OCI-LY1 (cell line): ENCODE results near the gene CTXN1.

Experiments used
- EZH2 ChIP-seq: fragments of 200-600 bp; sonication (generic), shearing (Covaris generic); IDR thresholded peaks from 2 replicates; pipeline ENCODE4 v1.8.0; 2017; ENCODE audit warnings: borderline replicate concordance, mixed run types, mild to moderate bottlenecking, antibody characterized with exemption, low read length, moderate library complexity, mixed read lengths
- TF ChIP-seq, protein P1 (sequence below): fragments of 200-600 bp; sonication (generic), shearing (Covaris generic); IDR thresholded peaks from 2 replicates; pipeline ENCODE4 v1.5.1; 2017; ENCODE audit warnings: mild to moderate bottlenecking, antibody characterized with exemption, low read length, moderate library complexity, mixed read lengths

DNA sequence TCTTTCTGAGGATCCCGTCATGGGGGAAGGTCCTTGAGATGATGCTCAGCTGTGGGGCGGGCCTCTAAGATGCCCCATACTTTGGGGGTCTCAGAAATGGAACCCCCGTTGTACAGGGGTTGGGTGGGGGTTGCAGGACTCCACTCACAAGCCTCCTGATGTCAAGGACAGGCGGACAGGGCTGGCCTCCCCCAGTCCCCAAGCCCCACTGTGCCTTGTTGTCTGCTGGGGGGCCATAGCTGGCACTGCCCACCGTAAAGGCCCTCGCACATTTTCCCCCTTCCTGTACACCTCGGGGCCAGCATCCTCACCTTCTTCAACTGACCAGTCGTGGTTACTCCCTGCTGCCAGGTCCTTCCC is 3.1 kb downstream of the CTXN1 start:
- TF ChIP-seq, protein P1, sequence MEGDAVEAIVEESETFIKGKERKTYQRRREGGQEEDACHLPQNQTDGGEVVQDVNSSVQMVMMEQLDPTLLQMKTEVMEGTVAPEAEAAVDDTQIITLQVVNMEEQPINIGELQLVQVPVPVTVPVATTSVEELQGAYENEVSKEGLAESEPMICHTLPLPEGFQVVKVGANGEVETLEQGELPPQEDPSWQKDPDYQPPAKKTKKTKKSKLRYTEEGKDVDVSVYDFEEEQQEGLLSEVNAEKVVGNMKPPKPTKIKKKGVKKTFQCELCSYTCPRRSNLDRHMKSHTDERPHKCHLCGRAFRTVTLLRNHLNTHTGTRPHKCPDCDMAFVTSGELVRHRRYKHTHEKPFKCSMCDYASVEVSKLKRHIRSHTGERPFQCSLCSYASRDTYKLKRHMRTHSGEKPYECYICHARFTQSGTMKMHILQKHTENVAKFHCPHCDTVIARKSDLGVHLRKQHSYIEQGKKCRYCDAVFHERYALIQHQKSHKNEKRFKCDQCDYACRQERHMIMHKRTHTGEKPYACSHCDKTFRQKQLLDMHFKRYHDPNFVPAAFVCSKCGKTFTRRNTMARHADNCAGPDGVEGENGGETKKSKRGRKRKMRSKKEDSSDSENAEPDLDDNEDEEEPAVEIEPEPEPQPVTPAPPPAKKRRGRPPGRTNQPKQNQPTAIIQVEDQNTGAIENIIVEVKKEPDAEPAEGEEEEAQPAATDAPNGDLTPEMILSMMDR = no peak
- TF ChIP-seq EZH2 = no peak
